ENCODE measurements around the gene FAM240B. TPM values are rescaled to one million over a fixed set of nuclear protein-coding genes. Genes with fewer than 3 reads are reported as not detected.

FAM240B gene
- total RNA-seq, result not detected

DNA sequence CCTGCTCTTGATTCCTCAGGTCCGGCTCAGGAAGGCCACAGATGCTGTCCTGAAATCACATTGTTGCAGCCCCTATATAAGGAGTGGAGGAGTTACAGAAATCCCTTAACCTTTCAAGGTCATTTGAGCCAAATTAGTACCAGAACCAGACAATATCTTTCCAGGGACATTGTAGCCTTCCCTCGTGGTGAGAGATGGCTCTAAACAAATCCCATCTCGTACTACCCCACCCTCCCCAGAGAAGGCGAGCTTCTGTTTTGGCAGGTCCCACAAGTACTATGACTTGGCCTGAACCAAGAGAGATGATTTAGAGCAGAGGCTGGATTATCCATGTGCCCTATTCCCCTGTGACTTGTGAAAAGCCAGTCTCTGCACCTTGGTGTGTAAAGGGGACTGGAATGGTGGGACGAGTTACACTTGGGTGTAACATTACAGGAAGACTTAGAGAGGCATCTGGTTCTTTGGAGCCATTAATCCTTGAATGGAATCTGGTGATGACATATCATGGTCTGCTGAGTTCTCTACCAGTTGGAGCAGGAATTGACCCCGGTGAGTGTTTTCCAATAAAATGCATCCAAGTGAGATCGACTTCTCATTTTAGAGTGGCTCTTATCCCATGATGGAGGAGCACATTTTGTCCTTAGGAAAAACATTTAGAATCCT lies at the start of gene FAM240B:
Gene FAM240B (minus strand): TSS at position 51 of the 663 bp plus-strand sequence. CDS start 16,134 bp downstream, outside the sequence.
- CTCF ChIA-PET, result interaction anchor here (0.6 kb wide), 1 partner anchor 14 kb away, joined by 3 read pairs; no protein-coding TSS in a partner anchor
- H3K4me1 Mint-ChIP-seq (ENCODE audit: low read depth), result no peaks in the 10 kb centered on the region

DNA sequence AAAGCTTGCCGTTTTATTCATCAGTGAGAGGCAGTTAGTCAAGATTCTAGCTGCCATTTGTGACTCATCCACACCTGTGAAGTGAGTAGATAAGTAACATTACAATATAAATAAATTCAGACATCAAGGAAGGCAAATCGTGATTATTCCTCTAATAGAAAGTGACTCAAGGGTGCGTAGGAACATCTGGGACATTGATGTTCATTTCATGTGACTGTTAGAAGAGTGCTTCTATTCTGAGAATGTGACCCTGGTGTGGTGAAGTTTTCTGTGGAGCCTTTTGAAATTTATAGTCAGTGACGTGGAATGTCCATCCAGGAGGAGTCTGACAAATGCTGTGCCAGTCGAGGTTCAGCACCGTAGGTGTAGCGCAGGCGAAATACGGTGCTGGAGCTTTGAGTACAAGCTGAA lies 48.4 kb upstream of the FAM240B start:
- no peak for DNase-seq
- intact Hi-C loops (cut with micrococcal nuclease), result no loop called here
- H3K4me3 Mint-ChIP-seq, result no peak overlapping the region

More for the DNA sequence above, at the start of gene FAM240B:
- no peak within 1 kb of the TSS for H3K27ac Mint-ChIP-seq
- no peaks in the 10 kb centered on the region for H3K36me3 Mint-ChIP-seq (ENCODE audit: low read depth)
- no peak for DNase-seq
- no peaks in the 10 kb centered on the region for H3K9me3 Mint-ChIP-seq
- intact Hi-C loops (cut with micrococcal nuclease), result no loop called here
- H3K27me3 Mint-ChIP-seq (ENCODE audit: low read depth), result peaks cover 3% of the 10 kb centered on the region
- H3K4me3 Mint-ChIP-seq, result no peak within 1 kb of the TSS

DNA sequence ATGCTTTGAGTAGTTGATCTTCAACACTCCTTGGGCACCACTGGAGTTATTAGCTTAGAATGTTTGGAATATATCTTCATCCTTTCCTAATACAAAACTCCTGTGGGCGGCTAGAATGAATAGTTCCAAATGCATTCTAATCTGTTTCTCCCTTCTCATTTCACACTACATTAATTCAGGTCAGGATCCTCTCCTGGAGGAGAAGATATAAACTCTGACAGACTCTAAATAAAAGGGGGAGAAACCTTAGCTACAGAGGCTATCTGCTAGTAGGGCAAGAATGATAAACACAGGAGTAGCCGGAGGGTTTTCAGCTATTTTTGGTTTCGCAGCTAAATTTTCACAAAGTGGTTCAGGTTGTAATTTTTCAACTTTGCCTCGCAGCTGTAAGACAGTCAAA lies 45.2 kb upstream of the FAM240B start:
- CTCF ChIA-PET, result no interaction called here
- H3K36me3 Mint-ChIP-seq (ENCODE audit: low read depth), result no peaks in the 10 kb centered on the region
- intact Hi-C loops (cut with micrococcal nuclease), result no loop called here
- no peaks in the 10 kb centered on the region for H3K4me1 Mint-ChIP-seq (ENCODE audit: low read depth)
- H3K9me3 Mint-ChIP-seq, result peaks cover 2% of the 10 kb centered on the region
- no peak for DNase-seq
- no peak overlapping the region for H3K27ac Mint-ChIP-seq
- H3K4me3 Mint-ChIP-seq, result no peak overlapping the region
- H3K27me3 Mint-ChIP-seq (ENCODE audit: low read depth), result peaks cover 11% of the 10 kb centered on the region

More for the DNA sequence above, 48.4 kb upstream of the FAM240B start:
- Mint-ChIP-seq H3K36me3 (ENCODE audit: low read depth) (no peaks in the 10 kb centered on the region), H3K4me1 (ENCODE audit: low read depth) (no peaks in the 10 kb centered on the region), H3K9me3 (peaks cover 2% of the 10 kb centered on the region), H3K27ac (no peak overlapping the region), H3K27me3 (ENCODE audit: low read depth) (peaks cover 8% of the 10 kb centered on the region)
- CTCF ChIA-PET, result no interaction called here

DNA sequence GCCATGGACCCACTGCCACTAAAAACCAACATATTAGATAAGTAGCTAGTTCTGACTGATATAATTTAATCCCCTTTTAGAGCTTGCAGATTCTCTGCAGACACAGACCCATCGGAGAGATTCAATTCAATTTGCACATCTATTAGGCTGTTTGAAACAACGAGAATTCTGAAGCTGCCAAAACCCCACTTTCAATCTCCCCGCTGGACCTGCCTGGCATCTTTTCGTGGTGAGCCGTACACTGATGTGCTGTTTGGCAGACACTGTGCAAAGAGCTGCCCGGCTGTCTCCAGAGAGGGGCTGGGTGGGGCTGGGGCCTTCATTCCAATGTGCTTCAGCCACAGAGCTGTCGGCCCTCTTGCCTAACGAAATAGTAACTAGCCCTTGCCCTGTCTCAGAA lies 42.1 kb upstream of the FAM240B start:
- no peak overlapping the region for H3K27ac Mint-ChIP-seq
- no peaks in the 10 kb centered on the region for H3K9me3 Mint-ChIP-seq
- CTCF ChIA-PET, result no interaction called here
- H3K27me3 Mint-ChIP-seq (ENCODE audit: low read depth), result peaks cover 8% of the 10 kb centered on the region
- no peak for DNase-seq
- intact Hi-C loops (cut with micrococcal nuclease), result no loop called here
- no peaks in the 10 kb centered on the region for H3K4me1 Mint-ChIP-seq (ENCODE audit: low read depth)
- no peak overlapping the region for H3K4me3 Mint-ChIP-seq
- no peaks in the 10 kb centered on the region for H3K36me3 Mint-ChIP-seq (ENCODE audit: low read depth)

DNA sequence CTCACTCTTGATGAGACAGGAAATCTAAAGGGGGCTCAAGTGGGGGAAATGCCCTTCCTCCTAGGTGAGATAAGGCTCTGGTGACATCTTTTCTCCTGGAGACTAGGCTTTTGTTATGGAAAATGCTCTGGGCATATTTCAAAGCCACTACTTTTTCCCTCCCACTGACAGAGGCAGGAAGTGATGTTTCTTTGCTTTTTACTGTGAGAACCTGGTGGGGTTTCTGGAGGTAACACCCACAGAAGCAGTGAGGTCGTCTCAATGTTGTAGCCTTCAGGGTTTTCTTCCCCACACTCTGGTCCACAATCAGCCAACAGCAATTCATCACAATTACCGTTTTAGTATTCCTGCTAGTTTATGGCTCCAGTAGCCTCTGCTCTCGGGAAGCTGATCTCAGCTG lies 41.4 kb upstream of the FAM240B start:
- CTCF ChIA-PET, result no interaction called here
- H3K27ac Mint-ChIP-seq, result no peak overlapping the region
- H3K9me3 Mint-ChIP-seq, result no peaks in the 10 kb centered on the region
- H3K4me1 Mint-ChIP-seq (ENCODE audit: low read depth), result no peaks in the 10 kb centered on the region
- intact Hi-C loops (cut with micrococcal nuclease), result no loop called here
- DNase-seq, result no peak
- H3K36me3 Mint-ChIP-seq (ENCODE audit: low read depth), result no peaks in the 10 kb centered on the region
- peaks cover 7% of the 10 kb centered on the region for H3K27me3 Mint-ChIP-seq (ENCODE audit: low read depth)
- H3K4me3 Mint-ChIP-seq, result no peak overlapping the region

DNA sequence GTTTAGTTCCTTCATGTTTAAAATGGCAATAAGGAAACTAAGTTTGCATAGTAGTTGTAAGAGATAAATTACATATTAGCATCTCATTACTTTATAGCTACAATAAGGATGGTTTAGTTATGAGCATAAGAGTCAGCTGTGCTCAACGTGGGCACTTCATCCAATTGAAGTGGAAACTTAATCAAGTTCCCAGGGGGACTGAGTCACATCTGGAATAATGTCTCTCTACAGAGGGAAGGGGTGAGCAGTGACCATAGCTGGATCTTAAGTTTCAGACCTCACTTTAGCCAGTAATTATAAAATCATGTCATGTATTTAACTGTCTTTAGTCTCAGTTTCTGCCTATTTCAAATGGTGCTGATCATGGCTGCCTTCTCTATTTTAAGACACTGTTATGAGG lies 36.8 kb upstream of the FAM240B start:
- Mint-ChIP-seq H3K27me3 (ENCODE audit: low read depth) (peaks cover 19% of the 10 kb centered on the region), H3K4me1 (ENCODE audit: low read depth) (no peaks in the 10 kb centered on the region), H3K4me3 (no peak overlapping the region), H3K27ac (no peak overlapping the region), H3K36me3 (ENCODE audit: low read depth) (no peaks in the 10 kb centered on the region), H3K9me3 (no peaks in the 10 kb centered on the region)
- intact Hi-C loops (cut with micrococcal nuclease), result no loop called here
- CTCF ChIA-PET, result no interaction called here
- no peak for DNase-seq

DNA sequence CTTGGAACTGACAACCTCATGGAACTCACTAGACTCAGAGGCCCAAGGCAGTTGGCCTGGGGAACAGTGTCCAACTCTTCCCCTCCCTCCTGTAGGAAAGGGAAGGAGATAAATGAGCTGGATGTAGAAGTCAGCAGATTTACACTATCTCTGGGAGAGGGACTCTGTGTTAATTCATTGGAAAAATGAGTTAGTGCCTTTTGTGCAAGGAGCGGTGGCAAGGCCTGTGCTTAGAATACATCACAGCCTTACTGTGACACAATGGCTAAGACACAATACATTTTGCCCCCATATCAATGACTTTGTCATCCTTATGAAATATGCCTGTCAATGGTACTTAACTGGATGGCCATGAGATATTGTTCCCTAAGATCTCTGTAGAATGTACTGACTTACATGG lies 28.0 kb upstream of the FAM240B start:
- Mint-ChIP-seq H3K27ac (no peak overlapping the region), H3K4me1 (ENCODE audit: low read depth) (no peaks in the 10 kb centered on the region), H3K4me3 (no peak overlapping the region), H3K36me3 (ENCODE audit: low read depth) (no peaks in the 10 kb centered on the region), H3K9me3 (no peaks in the 10 kb centered on the region), H3K27me3 (ENCODE audit: low read depth) (peaks cover 19% of the 10 kb centered on the region)
- intact Hi-C loops (cut with micrococcal nuclease), result no loop called here
- CTCF ChIA-PET, result no interaction called here
- no peak for DNase-seq

DNA sequence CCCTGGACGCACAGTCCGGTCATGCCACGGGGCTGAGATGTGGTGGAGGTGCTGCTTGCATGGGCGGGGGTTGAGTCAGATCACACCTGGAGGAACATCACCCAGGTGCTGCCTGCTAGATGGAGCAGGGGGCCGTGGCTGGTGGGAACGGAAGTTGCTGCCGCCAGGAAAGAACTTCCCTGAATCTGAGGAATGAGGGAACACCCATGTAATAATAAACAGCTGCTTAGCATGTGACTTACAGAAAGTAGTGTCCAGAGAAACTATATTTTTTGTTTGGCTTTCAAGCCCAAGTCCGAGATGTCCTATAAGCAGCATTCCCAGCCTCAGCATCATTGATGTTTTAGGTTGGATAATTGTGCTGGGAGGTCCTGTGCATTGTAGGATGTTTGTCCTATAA lies 27.1 kb upstream of the FAM240B start:
- intact Hi-C loops (cut with micrococcal nuclease), result no loop called here
- Mint-ChIP-seq H3K27me3 (ENCODE audit: low read depth) (peaks cover 19% of the 10 kb centered on the region), H3K4me3 (no peak overlapping the region), H3K36me3 (ENCODE audit: low read depth) (no peaks in the 10 kb centered on the region), H3K4me1 (ENCODE audit: low read depth) (no peaks in the 10 kb centered on the region), H3K27ac (no peak overlapping the region), H3K9me3 (no peaks in the 10 kb centered on the region)
- CTCF ChIA-PET, result no interaction called here
- DNase-seq, result no peak

DNA sequence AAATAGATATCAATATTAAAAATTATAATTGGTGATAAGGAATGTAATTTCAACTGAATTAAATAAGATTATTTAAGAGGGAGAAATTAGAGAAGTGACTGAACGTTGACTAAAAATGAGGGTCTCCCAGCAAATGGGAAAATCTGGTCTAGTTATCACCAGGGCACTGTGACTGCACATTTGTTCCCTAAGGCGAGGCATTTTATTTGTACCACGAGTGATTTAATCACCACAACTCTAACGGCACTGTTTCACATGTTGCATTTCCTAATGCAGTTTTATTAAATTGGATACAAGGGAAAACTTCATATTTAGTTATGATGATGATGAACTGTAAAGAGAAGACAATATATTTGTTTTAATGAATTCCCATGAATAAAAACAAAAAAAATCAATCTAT lies 26.4 kb upstream of the FAM240B start:
- CTCF ChIA-PET, result no interaction called here
- Mint-ChIP-seq H3K27ac (no peak overlapping the region), H3K27me3 (ENCODE audit: low read depth) (peaks cover 18% of the 10 kb centered on the region), H3K4me3 (no peak overlapping the region), H3K4me1 (ENCODE audit: low read depth) (no peaks in the 10 kb centered on the region), H3K9me3 (no peaks in the 10 kb centered on the region), H3K36me3 (ENCODE audit: low read depth) (no peaks in the 10 kb centered on the region)
- intact Hi-C loops (cut with micrococcal nuclease), result no loop called here
- no peak for DNase-seq

DNA sequence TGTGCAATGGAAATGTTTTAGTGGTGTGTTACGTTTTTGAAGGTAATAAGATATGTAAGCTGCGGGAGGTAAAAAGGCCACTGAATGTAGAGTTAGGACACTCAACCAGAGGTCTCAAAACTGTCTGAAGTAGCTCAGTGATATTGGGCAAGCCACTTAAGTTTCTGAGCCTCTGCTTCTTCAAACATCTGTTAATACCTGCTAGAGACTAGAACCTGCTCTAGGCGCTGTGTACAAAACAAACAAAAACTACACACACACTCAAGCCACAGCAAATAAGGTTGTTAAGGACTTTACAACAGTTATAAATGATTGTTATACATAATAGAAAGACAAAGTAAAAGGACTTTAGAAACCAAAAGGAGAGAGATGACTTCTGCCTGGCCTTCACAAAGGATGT lies 24.6 kb upstream of the FAM240B start:
- no peak overlapping the region for H3K4me3 Mint-ChIP-seq
- H3K36me3 Mint-ChIP-seq (ENCODE audit: low read depth), result no peaks in the 10 kb centered on the region
- H3K27ac Mint-ChIP-seq, result no peak overlapping the region
- H3K27me3 Mint-ChIP-seq (ENCODE audit: low read depth), result peaks cover 30% of the 10 kb centered on the region
- CTCF ChIA-PET, result no interaction called here
- intact Hi-C loops (cut with micrococcal nuclease), result no loop called here
- no peaks in the 10 kb centered on the region for H3K4me1 Mint-ChIP-seq (ENCODE audit: low read depth)
- DNase-seq, result no peak
- H3K9me3 Mint-ChIP-seq, result no peaks in the 10 kb centered on the region

DNA sequence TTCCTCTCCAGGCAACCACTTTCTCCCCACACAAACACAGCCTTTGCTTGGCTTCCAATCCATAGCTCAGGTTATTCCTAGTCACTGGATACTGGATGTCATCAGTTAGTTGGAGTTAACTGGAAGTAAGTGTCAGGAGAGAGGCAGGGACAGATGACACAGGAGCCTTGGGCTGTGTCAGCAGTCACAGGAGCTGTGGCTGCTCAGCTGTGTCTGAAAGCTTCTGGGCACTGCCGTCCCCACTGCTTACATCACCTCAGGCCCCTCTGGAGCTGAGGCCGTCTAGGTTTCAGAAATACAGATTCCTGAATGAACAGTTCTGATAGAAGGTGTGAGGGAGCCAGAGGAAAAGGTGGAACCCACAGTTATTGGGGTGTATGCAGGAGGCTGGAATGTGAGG lies 17.3 kb upstream of the FAM240B start:
- Mint-ChIP-seq H3K4me1 (ENCODE audit: low read depth) (no peaks in the 10 kb centered on the region), H3K36me3 (ENCODE audit: low read depth) (no peaks in the 10 kb centered on the region), H3K9me3 (no peaks in the 10 kb centered on the region), H3K27me3 (ENCODE audit: low read depth) (peaks cover 15% of the 10 kb centered on the region), H3K27ac (no peak overlapping the region), H3K4me3 (no peak overlapping the region)
- intact Hi-C loops (cut with micrococcal nuclease), result no loop called here
- DNase-seq, result no peak
- CTCF ChIA-PET, result no interaction called here

DNA sequence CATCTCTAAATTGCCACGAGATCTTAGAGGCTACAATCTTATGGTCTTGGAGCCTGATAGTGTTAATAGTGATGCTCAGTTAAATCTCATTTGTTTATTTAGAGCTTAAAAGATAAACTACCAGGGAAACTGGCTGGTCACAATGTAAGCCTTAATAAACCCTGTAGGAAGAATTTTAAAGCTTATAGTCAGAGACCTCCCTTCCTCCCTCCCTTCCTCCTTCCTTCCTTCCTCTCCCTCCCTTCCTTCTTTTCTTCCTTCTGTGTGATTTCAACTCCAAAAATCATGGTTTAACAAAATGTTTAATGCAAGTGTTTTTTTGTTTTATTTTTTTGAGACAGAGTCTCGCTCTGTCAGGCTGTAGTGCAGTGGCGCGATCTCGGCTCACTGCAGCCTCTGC lies 14.9 kb upstream of the FAM240B start:
- intact Hi-C loops (cut with micrococcal nuclease), result no loop called here
- peaks cover 12% of the 10 kb centered on the region for H3K27me3 Mint-ChIP-seq (ENCODE audit: low read depth)
- no peak overlapping the region for H3K27ac Mint-ChIP-seq
- DNase-seq, result no peak
- CTCF ChIA-PET, result interaction anchor here (0.6 kb wide), 1 partner anchor 10 kb away, joined by 3 read pairs; no protein-coding TSS in a partner anchor
- no peaks in the 10 kb centered on the region for H3K36me3 Mint-ChIP-seq (ENCODE audit: low read depth)
- no peaks in the 10 kb centered on the region for H3K9me3 Mint-ChIP-seq
- H3K4me1 Mint-ChIP-seq (ENCODE audit: low read depth), result no peaks in the 10 kb centered on the region
- H3K4me3 Mint-ChIP-seq, result no peak overlapping the region

DNA sequence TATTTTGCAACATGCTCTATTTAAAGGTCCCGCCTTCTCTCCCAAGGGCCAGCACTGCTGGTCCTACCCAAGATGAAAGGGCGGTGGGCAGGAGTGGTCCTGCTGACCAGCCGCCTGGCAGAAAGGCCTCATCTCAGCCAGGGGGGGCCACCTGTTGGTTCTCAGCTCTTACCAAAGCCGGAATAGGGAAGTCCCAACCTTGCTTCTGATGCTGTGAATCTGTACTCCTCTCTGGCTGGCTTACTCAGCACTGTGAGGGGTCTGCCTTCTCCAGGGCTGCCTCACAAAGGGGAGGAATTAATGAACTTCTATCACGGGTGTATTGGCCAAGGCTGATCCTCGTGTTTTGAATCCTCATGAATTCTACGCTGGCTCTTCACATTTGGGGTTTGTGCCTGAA lies 13.6 kb upstream of the FAM240B start:
- H3K9me3 Mint-ChIP-seq, result no peaks in the 10 kb centered on the region
- DNase-seq, result no peak
- peaks cover 11% of the 10 kb centered on the region for H3K27me3 Mint-ChIP-seq (ENCODE audit: low read depth)
- H3K36me3 Mint-ChIP-seq (ENCODE audit: low read depth), result no peaks in the 10 kb centered on the region
- H3K4me3 Mint-ChIP-seq, result no peak overlapping the region
- no peaks in the 10 kb centered on the region for H3K4me1 Mint-ChIP-seq (ENCODE audit: low read depth)
- CTCF ChIA-PET, result no interaction called here
- H3K27ac Mint-ChIP-seq, result no peak overlapping the region
- intact Hi-C loops (cut with micrococcal nuclease), result no loop called here
